Measurements from ENCODE around the gene DUSP15. TPM values are rescaled to one million over a fixed set of nuclear protein-coding genes. Genes with fewer than 3 reads are reported as not detected.

The DUSP15 gene
- total RNA-seq, 1 experiment from 2014 or later = 0.11 TPM

DNA sequence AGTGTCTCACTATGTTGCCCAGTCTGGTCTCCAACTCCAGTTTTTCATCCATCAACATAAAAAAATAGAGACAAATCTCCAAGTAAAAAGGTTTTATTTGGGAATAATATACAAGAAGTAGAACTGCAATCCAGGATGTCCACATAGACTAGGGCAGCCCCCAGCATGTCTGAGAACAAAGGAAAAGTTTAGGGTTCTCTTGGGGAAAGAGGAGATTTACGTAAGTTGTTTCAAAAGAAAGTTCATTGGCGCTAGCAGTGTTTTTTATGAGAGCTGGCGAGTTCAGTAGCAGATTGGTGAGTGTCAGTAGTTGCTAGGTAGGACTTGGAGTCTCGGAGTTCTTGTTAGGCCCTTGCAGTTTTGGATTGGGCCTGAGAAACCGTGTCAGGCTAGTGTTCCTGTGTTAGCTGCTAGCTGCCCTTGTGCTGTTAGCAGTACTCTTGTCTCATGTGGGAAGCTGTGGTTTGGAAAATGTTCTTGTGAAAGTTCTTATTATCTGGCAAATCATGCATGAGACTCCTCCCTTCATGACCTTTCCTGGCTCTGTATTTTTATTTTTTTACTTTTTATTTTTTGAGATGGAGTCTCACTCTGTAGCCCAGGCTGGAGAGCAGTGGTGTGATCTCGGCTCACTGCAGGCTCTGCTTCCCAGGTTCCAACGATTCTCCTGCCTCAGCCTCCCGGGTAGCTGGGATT lies 24.8 kb upstream of the DUSP15 start:
- DNase-seq (ENCODE audit: low read depth) = peak; percentile 79

DNA sequence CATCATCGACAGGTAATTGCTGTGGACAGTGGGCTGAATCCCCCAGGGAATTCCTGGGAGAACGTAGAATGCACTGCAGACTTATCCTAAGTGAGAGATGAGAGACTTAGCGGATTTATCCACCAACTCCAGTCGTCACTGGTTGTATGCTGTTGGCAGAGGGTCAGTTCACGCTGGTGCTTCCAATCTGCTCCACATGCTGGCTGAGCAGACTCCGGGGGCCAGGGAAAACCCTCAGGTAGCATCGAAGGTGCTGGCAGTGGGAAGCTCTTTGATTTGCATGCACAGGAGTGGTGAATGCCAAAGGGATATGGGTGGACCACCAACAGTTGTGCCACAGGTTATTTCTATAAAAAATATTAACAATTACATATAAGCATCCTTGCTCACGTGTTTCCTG lies 20.3 kb upstream of the DUSP15 start:
- no peak for DNase-seq (ENCODE audit: low read depth)

GRCh38 chr20:31883829-31884228 lies 13.5 kb upstream of the DUSP15 start:
- no peak for DNase-seq (ENCODE audit: low read depth)

DNA sequence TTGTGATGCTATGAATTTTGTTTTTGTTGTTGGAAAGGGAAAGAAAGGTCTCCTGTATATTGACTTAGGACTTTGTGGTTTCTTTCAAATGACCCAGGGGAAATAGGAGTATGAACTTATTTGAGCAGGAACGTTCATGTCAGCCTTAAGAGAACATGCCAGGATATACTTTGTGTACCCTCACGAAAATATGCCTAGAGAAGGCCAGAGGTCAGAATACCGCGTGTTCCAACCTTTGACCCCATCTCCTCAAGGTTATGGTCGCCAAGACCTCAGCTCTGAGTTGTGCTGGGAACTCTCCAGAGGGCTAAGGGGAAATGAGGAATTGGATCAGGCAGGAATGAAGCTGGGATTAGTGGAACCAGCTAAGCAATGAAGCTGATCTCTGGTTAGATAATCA lies 11.6 kb upstream of the DUSP15 start:
- DNase-seq (ENCODE audit: low read depth) = no peak

DNA sequence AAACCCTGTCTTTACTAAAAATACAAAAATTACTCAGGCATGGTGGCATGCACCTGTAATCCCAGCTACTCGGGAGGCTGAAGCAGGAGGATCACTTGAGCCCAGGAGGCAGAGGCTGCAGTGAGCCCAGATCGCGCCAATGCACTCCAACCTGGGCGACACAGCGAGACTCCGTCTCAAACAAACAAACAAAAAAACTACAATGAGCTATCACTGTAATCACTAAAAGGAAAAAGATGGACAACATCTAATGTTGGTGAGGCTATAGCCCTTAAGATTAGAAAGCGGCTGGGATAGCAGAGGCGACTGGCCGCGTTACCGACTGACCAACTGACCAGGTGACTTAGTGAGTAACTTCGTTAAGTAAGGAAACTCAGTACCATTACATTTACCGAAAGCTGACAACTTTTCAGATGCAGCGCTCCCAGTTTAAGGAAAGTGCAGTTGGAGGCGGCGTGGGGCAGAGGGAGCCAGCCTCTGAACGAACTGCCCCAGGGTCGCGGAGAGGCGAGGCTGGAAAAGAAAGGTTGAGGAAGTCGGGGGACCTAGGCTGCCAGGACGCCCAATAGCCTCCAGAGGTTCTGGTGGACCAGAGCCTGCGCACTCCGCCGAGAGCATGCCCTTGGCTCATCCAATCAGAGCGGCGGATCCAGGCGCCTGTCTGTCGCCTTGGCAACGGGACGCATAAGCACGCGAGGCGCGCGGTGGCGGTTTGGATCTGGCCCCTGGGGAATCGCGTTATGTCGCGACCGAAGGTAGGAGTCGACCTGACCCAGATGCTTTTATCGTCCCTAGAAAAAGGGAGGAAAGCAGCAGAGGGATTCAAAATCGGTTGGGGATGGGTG lies 9.0 kb upstream of the DUSP15 start:
- peak; percentile 94 for DNase-seq (ENCODE audit: low read depth)

- no peak for DNase-seq (ENCODE audit: low read depth)
Observed at GRCh38 chr20:31877684-31878083, 7.4 kb upstream of the DUSP15 start.

DNA sequence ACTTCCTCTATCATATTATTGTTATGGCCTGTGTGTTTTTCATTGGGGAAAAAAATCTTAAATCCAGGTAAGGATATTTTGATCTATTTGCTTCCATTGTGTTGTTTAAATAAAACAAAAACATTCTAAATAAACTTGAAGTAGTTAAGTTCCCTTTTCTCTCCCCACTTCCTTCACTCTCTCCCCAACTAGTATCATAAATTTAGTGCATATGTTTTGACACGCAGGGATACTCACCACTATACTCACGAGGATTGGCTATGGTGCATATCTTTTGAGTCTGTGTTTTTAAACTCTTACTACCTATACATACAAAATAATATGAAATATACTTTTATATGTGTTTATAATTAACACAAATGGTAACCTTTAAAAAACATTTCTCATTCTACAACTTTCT lies 5.3 kb upstream of the DUSP15 start:
- DNase-seq (ENCODE audit: low read depth) = no peak

GRCh38 chr20:31872406-31872805 lies 2.1 kb upstream of the DUSP15 start:
- DNase-seq (ENCODE audit: low read depth) = no peak

- DNase-seq (ENCODE audit: low read depth) = no peak
Observed at GRCh38 chr20:31871618-31871954, 1.3 kb upstream of the DUSP15 start.

GRCh38 chr20:31870726-31871617 lies 645 bp upstream of the DUSP15 start:
- DNase-seq (ENCODE audit: low read depth) = no peak

- DNase-seq (ENCODE audit: low read depth) = no peak
Observed at GRCh38 chr20:31869673-31869941, 720 bp downstream of the DUSP15 start.

- no peak for DNase-seq (ENCODE audit: low read depth)
Observed at GRCh38 chr20:31868853-31869672, 1.3 kb downstream of the DUSP15 start.

GRCh38 chr20:31866221-31866620 lies 4.1 kb downstream of the DUSP15 start:
- DNase-seq (ENCODE audit: low read depth) = no peak

DNA sequence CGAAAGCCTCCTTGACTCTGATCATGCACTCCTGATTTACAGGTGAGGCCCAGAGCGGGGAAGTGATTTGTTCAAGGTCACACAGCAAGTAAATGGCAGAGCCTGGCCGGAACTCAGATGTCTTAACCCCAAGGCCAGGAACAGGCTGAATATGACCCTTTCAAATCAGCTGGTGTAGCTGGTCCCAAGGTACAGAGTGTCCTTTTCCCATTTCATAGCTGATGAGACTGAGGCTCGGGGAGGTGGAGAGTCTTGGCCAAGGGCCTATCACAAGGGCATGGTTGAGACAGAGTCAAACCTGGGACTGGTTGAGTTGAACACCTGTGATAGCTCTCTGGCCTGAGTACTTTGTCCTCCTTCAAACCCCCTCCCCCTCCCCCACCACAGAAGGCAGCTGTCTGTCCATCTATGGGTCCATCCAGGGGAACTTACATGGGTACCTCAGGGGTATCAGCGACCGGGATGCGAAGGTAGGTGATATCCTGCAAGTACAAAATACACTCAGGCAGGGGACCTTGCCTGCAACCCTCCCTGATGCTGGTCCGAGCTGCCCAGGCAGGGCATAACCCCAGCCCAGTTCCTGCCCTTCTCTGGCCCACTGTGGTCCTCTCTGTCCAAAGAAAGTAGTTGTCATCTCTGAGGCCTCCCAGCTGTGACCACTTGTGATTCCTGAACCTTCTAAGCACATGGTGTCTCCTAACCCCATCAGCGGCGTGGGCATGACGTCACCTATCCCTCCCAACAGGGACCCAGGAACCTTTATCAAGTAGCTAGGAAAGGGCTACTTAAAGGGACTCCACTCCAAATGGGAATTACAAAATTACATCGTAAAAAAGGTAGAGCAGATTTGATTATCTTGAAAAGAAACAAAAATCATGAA lies 5.6 kb downstream of the DUSP15 start:
- no peak for DNase-seq (ENCODE audit: low read depth)

DNA sequence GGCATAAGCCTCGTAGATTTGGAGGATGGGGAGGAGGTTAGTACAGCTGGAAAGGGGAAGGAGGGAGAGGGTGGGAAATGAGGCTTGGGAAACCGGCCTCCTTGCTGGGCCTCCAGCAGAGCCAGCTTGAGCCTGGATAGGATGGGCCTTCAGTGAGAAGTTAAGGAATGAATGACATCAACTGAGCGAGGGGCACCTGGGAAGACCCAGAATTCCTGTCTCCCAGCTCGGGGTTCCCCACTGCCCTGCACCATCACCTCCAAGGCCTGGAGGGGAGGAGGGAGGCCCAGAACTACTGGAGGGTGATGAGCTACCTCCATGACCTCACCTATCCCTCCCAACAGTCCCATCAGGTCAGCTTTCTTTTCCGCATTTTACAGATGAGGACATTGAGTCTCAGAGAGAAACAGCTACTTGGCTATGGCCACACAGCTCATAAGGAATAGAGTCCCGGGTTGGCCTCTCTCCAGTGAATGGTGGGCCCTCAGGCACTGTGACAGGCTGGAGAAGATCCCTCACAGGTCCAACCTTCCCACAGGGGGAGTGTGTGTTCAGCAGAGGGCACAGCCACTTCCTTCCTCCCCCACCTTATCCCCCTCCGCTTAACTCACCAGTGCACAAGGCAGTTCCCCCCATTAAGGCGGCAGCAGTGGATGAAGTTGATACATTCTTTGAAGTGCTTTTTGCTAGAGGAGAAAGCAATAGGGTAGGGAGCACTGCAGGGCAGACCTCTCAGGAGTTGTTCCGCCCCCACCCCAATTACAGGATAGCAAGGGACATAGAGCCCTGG lies 6.8 kb downstream of the DUSP15 start:
- DNase-seq (ENCODE audit: low read depth) = no peak

DNA sequence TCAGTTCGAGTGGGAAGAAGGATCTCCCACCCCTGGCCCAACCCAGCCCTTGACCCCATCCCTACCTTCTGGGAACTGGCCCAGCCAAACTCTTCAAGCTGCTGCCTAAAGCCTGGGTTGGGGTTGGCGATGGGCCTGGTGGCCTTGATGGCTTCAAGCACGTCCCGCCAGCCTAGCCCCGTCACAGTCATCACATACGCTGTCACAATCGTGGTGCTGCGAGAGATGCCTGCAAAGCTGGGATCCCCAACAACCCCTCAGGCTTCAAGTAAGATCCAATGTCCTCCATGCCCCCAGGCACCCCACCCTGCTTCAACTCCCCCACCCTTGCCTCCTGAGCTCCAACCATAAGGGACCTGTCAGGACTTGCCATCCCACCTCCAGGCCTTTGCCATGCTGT lies 7.8 kb downstream of the DUSP15 start:
- no peak for DNase-seq (ENCODE audit: low read depth)

- no peak for DNase-seq (ENCODE audit: low read depth)
Observed at GRCh38 chr20:31862157-31862470, 8.2 kb downstream of the DUSP15 start.

DNA sequence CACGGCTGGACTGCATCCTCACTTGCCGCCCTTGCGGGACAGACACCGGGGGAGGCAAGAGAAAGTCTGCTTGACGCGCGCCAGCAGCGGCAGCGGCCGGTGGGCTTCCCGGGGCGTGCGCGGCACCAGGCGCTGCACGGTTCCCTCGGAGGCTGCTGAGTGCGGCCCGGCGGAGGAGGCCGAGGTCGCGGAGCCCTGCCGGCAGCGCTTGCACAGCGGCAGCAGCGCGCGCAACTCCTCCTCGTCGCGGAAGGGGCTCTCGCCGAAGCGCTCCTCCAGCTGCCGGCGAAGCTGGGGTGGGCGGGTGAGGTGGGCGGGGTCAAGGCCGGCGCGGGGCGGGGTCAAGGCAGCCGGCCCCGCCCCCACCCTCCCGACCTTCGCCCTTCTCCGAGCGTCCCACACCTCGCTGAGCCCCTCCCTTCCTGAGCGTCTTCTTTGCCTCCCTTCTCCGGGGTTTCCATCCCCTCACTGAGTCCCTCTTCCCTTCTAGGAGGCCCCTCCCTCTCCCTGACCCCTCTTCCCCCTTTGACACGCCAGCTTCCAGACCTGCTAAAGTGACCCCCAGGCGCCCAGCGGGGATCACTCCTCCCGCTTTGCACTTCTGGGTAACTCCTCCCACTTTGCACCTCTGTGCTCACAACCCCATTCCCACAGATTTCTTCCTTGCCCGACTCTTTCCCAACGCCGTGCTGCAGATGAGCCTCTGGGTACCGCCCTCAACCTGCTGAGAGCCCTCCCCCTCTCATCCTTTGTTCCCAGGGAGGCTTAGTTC lies 8.8 kb downstream of the DUSP15 start:
- DNase-seq (ENCODE audit: low read depth) = peak; percentile 34

GRCh38 chr20:31861135-31861384 lies 9.3 kb downstream of the DUSP15 start:
- DNase-seq (ENCODE audit: low read depth) = no peak
